NT2/D1 (cell line): Measurements from ENCODE around the gene ABAT.

Experiments used
- SUZ12 ChIP-seq: IDR thresholded peaks from 2 replicates; pipeline ENCODE4 v1.6.1; 2011; ENCODE audit not compliant: insufficient read length, insufficient read depth; ENCODE audit errors: extremely low read depth
- ZNF274 ChIP-seq: IDR thresholded peaks from 2 replicates; pipeline ENCODE4 v1.6.1; 2011; ENCODE audit warnings: mild to moderate bottlenecking, low read depth, low read length

DNA sequence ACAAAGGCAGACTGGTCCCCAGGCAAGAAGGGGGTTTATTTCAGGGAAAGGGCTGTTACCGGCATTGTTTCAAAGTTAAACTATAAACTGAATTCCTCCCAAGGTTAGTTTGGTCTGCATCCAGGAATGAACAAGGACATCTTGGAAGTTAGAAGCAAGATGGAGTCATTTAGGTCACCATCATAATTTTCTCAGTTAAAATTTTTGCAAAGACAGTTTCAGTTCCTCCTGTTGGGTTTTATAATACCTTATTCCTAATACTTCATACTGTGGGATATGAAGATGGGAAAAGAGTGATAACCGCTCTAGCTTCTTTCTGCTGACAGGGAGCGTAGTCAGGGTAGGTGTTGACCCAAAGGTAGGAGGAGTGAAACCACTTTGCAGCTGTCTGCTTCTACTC lies 148.0 kb downstream of the ABAT start:
- TF ChIP-seq SUZ12 = no peak
- TF ChIP-seq ZNF274 = no peak
